GM18861 (cell line): Measurements from ENCODE around the gene POLR2L.

Source experiments
- ATAC-seq: cut with Tn5 transposase; IDR thresholded peaks from one replicate; pipeline ENCODE4 v1.9.1; 2021; ENCODE audit not compliant: unreplicated experiment

The POLR2L gene

DNA sequence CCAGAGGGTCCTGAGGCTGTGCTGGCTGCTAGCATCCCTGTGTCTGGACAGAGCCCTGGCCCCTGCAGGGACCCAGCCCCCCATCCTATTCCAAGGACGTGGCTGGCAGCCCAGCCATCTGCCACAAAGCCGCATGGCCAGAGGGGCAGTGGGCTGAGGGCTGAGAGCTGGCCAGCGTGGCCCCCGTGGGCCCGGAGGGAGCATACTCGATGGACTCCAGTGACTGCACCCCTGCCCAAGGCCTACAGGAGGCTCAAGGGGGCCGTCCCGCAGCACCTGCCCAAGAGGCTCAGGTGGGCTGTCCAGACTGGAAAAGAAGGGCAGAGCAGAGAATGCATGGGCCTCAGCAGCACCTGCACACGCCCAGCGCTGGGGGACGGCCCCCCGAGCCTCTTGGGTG lies 13.5 kb upstream of the POLR2L start:
- no peak for ATAC-seq

DNA sequence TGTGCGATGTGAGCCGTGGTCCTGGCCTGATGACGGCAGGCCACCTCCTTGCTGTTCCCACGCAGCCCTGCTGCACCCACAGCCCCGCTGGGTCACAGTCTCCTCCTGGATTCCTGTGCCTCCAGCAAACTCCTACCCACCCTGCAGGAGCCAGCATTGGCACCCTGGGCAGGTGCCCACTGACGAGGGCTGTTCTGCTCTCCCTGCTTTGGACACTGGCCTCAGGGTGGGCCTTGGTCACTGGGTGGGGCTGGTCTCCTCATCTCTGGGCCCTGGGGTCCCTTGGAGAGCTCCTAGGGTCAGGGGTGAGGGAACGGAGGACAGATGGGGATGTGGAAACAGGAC lies 13.0 kb upstream of the POLR2L start:
- ATAC-seq: no peak

GRCh38 chr11:854601-855329 lies 12.4 kb upstream of the POLR2L start:
- ATAC-seq: no peak

- ATAC-seq: no peak
Observed at GRCh38 chr11:853682-854448, 11.5 kb upstream of the POLR2L start.

DNA sequence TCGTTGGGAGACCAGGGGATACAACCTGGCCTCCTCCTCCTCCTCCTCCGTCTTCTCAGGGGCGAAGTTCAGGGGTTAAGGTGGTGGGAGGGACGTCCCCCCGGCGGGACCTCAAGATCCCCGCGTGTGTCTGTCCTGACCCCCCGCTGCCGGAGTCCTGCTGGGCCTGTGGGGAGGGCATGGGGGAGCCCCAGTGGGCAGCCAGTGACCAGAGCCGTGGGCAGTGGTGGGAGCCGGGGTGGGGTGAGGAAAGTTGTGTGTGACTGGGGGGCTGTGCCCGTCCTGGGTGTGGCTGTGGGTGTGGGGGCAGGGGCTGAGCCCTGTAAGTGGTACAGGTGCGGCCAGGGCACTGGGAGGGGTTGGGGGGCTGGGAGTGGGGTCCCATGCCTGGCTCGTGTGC lies 10.4 kb upstream of the POLR2L start:
- no peak for ATAC-seq

DNA sequence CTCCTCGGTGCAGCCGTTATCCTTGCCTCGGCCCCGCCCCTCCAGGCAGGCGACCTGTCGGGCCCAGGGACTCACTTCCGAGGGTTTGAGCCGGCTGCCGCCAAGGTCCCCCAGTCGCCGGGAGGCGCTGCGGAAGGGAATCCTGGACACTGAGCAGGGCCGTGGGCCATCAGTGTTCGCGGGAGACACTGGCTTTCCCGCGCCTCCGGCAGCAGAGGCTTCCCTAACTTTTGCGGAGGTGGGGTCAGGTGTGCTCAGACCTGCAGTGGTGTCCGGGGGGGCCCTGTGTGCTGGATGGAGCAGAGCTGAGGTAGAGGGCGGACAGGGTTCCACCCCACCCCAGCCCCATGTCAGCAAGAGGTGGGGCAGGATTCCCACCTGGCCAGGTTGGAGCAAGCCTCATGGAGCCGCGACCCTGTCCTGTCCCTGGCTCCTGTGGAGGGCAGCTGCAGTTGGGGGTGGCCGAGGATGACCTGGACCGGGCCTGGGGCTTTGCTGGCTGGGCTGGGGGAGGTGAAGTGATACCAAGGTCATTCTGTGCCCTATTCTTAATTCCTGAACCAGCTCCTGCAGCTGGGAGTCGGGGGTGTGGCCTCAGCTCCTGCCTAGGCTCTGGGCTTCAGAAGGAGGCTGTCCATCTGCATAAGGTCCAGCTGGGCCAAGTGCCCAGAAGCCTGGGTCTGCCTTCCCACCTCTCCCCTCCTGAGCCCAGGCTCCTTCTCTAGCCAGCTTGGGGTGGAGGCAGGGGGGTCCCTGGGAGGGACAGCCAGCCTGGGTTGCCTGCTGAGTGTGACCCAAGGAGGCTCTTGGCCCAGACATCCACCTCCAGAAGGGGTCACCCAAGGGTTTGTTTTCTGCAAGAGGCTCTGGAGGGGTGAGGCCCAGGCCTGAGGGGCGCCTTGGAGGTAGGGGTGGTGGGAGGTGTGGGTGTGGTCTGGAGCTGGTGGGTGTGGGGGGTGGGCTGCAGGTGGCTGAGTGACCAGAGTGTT lies 8.7 kb upstream of the POLR2L start:
- ATAC-seq: no peak

GRCh38 chr11:849951-850774 lies 7.8 kb upstream of the POLR2L start:
- ATAC-seq: no peak

DNA sequence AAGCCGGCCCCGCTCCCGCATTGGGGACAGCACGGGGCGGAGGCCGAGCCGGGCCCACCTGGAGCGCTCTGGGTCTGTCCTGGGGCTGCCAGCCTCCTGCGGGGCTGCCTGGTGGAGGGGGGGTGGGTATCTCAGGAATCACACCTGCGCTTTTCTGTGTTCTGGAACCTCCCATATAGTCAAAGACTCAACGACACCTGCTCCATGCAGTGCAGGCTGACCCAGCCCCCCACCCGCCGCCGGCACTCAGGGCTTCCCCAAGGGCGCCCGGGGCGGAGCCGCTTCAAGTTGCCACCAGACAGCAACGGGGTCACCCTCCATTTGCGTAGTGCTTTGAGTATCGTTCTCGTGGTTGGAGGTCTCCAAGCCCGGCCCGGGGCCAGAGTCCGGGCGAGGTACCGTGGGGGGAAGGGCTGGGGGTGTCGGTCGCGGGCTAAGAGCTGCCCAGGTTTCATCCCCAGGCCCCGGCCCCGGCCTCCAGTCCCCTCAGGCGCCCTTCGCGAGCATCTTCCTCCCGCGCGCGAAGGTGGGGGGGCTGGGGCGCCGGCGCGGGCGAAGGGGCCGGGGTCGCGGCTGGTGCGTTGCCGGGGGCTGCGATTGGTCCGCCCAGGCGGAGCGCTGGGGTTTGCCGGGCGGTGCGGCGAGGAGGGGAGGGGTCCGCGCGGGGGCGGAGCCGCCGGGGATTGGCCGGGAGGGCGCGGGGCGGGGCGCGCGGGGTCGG lies 6.9 kb upstream of the POLR2L start:
- ATAC-seq: no peak

DNA sequence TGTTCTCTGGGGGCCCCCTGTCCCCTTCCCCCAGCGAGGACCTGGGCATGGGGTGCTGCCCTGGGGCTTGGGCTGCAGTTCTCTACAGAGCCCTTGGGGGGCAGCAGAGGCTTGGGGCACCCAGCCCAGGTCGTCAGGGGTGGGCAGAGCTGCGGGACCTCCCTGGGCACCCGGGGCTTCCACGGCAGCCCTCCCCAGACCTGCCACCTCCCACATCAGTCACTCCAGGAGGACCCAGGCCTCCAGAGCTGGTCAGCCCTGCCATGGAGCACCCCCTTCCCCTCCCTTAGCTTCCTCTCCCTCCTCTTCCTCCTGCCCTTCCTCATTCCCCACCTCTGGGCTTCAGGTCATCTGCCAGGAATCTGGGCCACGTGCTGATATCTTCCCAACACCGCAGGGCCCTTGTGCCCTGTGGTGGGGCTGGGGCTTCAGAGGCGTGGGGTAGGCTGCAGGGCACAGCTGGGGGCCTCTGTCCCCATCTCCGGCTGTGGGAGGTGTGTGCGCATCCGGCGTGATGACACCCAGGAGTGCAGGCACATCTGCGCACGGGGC lies 6.1 kb upstream of the POLR2L start:
- ATAC-seq: no peak

- no peak for ATAC-seq
Observed at GRCh38 chr11:847876-848275, 5.5 kb upstream of the POLR2L start.

DNA sequence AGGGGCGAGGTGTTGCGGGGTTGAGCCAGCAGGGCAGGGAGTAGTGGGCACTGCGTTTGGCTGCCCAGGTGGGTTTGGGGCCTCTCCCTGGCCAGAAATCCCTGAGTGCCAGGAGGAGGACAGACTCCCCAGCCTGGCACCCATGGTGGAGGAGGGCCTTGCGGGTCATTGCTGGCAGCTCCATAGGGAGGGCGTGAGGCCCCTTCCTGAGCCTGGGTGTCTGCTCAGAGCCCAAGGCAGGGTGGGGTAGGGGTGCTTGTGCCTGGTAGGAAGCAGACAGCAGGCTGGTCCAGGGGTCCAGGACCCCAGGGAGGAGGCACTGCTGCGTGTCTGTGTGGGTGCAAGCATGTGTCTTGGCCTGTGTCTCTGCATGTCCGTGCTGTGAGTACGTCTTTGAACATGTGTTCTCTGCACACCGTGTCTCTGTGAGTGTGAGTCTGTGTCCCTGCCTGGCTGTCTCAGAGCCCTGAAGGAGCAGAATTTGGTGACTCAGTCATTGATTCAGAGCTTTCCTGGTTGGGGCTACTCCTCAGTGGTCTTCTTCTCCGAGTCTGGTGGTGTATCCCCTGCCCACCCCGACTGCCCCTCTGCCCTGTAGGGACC lies 4.3 kb upstream of the POLR2L start:
- ATAC-seq: no peak

- no peak for ATAC-seq
Observed at GRCh38 chr11:845872-846495, 3.7 kb upstream of the POLR2L start.

- ATAC-seq: no peak
Observed at GRCh38 chr11:844693-845644, 2.6 kb upstream of the POLR2L start.

DNA sequence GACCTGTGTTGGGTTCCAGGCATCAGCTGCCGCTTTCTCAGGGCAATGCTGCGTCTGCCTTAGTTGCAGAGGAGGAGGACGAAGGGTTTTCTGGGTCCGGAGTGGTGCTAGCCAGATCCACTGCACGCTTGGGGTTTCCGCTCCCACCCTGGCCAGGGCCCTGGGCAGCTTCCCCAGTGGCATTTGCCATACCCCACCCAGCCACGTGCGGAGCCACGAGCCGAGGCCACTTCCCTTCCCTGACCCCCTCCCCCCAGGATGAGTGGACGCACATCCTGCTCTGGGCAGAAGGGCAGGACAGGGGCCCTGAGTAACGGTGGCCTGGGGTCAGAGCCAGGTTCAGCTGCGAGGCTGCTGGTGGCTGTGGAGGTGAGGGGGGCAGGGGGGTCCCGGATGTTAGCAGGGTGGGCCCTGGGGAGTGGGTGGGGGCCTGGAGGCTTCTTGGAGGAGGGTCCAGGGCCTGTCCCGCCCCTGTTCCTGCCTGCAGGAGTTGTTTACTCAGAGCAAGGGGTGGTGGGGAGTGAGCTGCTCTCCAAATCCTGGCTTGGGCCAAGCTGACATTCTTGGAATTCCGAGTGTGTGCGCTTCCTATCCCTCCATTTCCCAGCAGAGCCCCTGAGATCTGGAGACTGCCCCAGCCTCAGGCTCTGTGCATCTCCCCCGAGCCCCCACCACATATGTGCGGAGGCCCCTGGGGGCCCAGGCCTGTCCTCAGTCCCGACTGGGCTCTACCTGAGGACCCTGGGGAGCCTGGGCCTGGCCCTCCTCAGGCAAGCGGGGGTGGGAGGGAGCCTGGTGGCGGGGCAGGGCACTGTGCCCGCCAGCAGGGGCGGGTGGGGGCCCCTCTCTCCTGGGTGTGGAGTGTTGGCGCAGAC lies 1.7 kb upstream of the POLR2L start:
- ATAC-seq: no peak

GRCh38 chr11:843086-843734 lies 881 bp upstream of the POLR2L start:
- ATAC-seq: no peak

DNA sequence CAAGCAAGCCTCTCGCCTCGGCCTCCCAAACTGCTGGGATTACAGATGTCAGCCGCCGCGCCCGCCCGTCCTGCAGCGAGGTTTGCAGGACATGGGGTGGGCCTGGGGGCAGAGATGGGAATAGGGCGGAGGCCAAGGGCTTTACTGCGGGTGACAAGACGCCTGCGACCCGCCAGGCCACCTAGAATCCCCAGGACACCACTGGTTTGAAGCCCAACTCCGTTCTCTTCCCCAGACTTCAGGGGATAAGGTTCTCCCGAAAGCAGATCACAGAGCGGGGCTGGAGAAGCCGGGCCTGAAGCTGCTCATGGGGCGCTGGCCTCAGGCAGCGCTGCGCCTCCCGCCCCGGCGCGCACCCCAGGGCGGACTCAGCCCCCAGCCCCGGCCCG lies 354 bp downstream of the POLR2L start:
- ATAC-seq: no peak
